Measurements from ENCODE around the gene GPHN. TPM values are rescaled to one million over a fixed set of nuclear protein-coding genes. Genes with fewer than 3 reads are reported as not detected.

The GPHN gene
- total and polyA plus RNA-seq, 2 of the 4 experiments (the other 2 are of a cell fraction): 8.0 to 8.1 TPM

GRCh38 chr14:67111022-67111421 lies 603.1 kb downstream of the GPHN start:
- Histone ChIP-seq H3K18ac (ENCODE audit: low read depth, low read length) (no peak overlapping the region), H2BK15ac (ENCODE audit: low read depth, low read length) (no peak overlapping the region), H3K4ac (ENCODE audit: low read depth, low read length) (no peak overlapping the region), H3K27ac (ENCODE audit: insufficient read depth, low read length) (no peak overlapping the region), H3K14ac (replicated peaks; ENCODE audit: low read depth, low read length) (no peak overlapping the region), H3K9me3 (ENCODE audit: control insufficient read depth, insufficient read depth, low read length) (no peaks in the 10 kb centered on the region), H3K79me1 (ENCODE audit: low read depth in 1 of 2, low read length in 2 of 2) (no peaks in the 10 kb centered on the region), H4K5ac (ENCODE audit: low read depth, low read length) (no peak overlapping the region), H3K27me3 (ENCODE audit: control insufficient read depth, insufficient read depth, low read length) (no peaks in the 10 kb centered on the region), H2BK20ac (ENCODE audit: low read depth, low read length) (no peak overlapping the region), H4K91ac (ENCODE audit: insufficient read depth, low read depth, low read length) (no peak overlapping the region), H3K56ac (ENCODE audit: extremely low read depth, insufficient read depth, low read length) (no peak overlapping the region), H3K4me1 (ENCODE audit: control insufficient read depth, insufficient read depth, low read length) (no peaks in the 10 kb centered on the region), H4K20me1 (ENCODE audit: insufficient read depth, low read length) (no peaks in the 10 kb centered on the region), H4K8ac (ENCODE audit: low read depth in 2 of 2, low read length in 2 of 2) (no peak overlapping the region), H2BK5ac (ENCODE audit: low read depth, low read length, poor library complexity, severe bottlenecking) (no peak overlapping the region), H2AK5ac (ENCODE audit: low read depth, low read length) (no peak overlapping the region), H3K4me2 (ENCODE audit: low read depth, low read length) (no peak overlapping the region), H2BK120ac (ENCODE audit: low read depth, low read length) (no peak overlapping the region), H3K9ac (ENCODE audit: low read depth, low read length) (no peak overlapping the region), H2AK9ac (replicated peaks; ENCODE audit: low read depth, low read length, poor library complexity) (no peak overlapping the region), H3K23ac (ENCODE audit: low read depth, low read length) (no peak overlapping the region), H2AFZ (replicated peaks; ENCODE audit: low read length, poor library complexity) (no peak overlapping the region), H3K9me1 (ENCODE audit: insufficient read depth, low read length) (no peaks in the 10 kb centered on the region), H3K36me3 (ENCODE audit: control insufficient read depth, insufficient read depth, low read length) (no peaks in the 10 kb centered on the region), H3K4me3 (ENCODE audit: insufficient read depth, low read depth, low read length) (no peak overlapping the region)
- intact Hi-C loops (cut with micrococcal nuclease) (no loop called here), dilution Hi-C loops (cut with HindIII; ENCODE audit: low sequenced_read_pairs, unreplicated experiment) (no loop called here), in situ Hi-C loops (cut with MboI; ENCODE audit: low sequenced_read_pairs) (loop anchor here (10.0 to 25.0 kb wide), 3 partner anchors 486 to 749 kb away; no protein-coding TSS in a partner anchor)
- BruUV-seq (replicated peaks): no TSS peak
- ATAC-seq (ENCODE audit: low read depth): no peak
- DNase-seq: no peak
- no peak for TF ChIP-seq RCOR1 (IDR thresholded peaks at IDR 0.05; ENCODE audit: insufficient replicate concordance, low read length)
- TF ChIP-seq CHD1 (IDR thresholded peaks at IDR 0.05; ENCODE audit: low read depth, low read length): no peak
- TF ChIP-seq MAFK (IDR thresholded peaks at IDR 0.05; ENCODE audit: low read depth, low read length): no peak
- no peak for TF ChIP-seq RAD21 (IDR thresholded peaks at IDR 0.05; ENCODE audit: low read length)
- no peak for TF ChIP-seq CEBPB (IDR thresholded peaks at IDR 0.05; ENCODE audit: low read depth, low read length)
- TF ChIP-seq USF2 (IDR thresholded peaks at IDR 0.05; ENCODE audit: low read depth, low read length): no peak
- TF ChIP-seq FOS (IDR thresholded peaks at IDR 0.05; ENCODE audit: low read depth, low read length): no peak
- TF ChIP-seq BHLHE40 (IDR thresholded peaks at IDR 0.05; ENCODE audit: low read depth, low read length): no peak
- TF ChIP-seq MAZ (IDR thresholded peaks at IDR 0.05; ENCODE audit: borderline replicate concordance, low read depth, low read length): no peak
- TF ChIP-seq MXI1 (IDR thresholded peaks at IDR 0.05; ENCODE audit: borderline replicate concordance, low read depth, low read length): no peak
- TF ChIP-seq POLR2A (IDR thresholded peaks at IDR 0.05; ENCODE audit: low read depth, low read length): no peak
- TF ChIP-seq NFE2L2 (IDR thresholded peaks at IDR 0.05; ENCODE audit: low read depth, low read length): no peak
- no peak for TF ChIP-seq SMC3 (IDR thresholded peaks at IDR 0.05; ENCODE audit: low read depth, low read length)
- TF ChIP-seq CTCF (conservative IDR thresholded peaks at IDR 0.05; ENCODE audit: low read depth, low read length): no peak
- no peak for TF ChIP-seq RFX5 (IDR thresholded peaks at IDR 0.05; ENCODE audit: low read depth, low read length)
- TF ChIP-seq ELK1 (IDR thresholded peaks at IDR 0.05; ENCODE audit: borderline replicate concordance, low read depth, low read length): no peak
- CTCF ChIA-PET: no interaction called here
- POLR2A ChIA-PET (ENCODE audit: unreplicated experiment): no interaction called here
- no CpG with 5 or more reads among the region's 1 CpG for WGBS, 2 experiments (ENCODE audit: extremely low coverage in 2 of 2, insufficient read length in 1 of 2)
